SH-SY5Y (cell line): Measurements from ENCODE around the gene LARGE1.

ENCODE experiments used
- GATA2 ChIP-seq: IDR thresholded peaks from 2 replicates; pipeline ENCODE4 v1.6.1; 2011; ENCODE audit warnings: mild to moderate bottlenecking, low read depth, low read length
- GATA3 ChIP-seq: IDR thresholded peaks from 2 replicates; pipeline ENCODE4 v1.6.1; 2011; ENCODE audit warnings: low read depth, mild to moderate bottlenecking, low read length, moderate library complexity

LARGE1 gene

GRCh38 chr22:33678523-33678922, 241.8 kb downstream of the LARGE1 start:
- TF ChIP-seq GATA3, result no peak
- TF ChIP-seq GATA2, result no peak

GRCh38 chr22:33677536-33677935, 242.7 kb downstream of the LARGE1 start:
- no peak for TF ChIP-seq GATA2
- TF ChIP-seq GATA3, result no peak

GRCh38 chr22:33674357-33674756, 245.9 kb downstream of the LARGE1 start:
- TF ChIP-seq GATA3 (no peak), GATA2 (no peak)

GRCh38 chr22:33669746-33670145, 250.5 kb downstream of the LARGE1 start:
- no peak for TF ChIP-seq GATA2
- no peak for TF ChIP-seq GATA3

- TF ChIP-seq GATA2, result no peak
- TF ChIP-seq GATA3, result no peak
Measured at GRCh38 chr22:33666961-33667619, 253.2 kb downstream of the LARGE1 start.

- TF ChIP-seq GATA3 (no peak), GATA2 (no peak)
Measured at GRCh38 chr22:33666279-33666960, 253.9 kb downstream of the LARGE1 start.

GRCh38 chr22:33659448-33659847, 260.8 kb downstream of the LARGE1 start:
- TF ChIP-seq GATA3 (no peak), GATA2 (no peak)

GRCh38 chr22:33658775-33659174, 261.5 kb downstream of the LARGE1 start:
- TF ChIP-seq GATA3, result no peak
- no peak for TF ChIP-seq GATA2

- TF ChIP-seq GATA2 (no peak), GATA3 (no peak)
Measured at GRCh38 chr22:33657670-33658069, 262.6 kb downstream of the LARGE1 start.

- TF ChIP-seq GATA2, result peak; percentile 46; the same call in 1 of the 2 replicates
- no peak for TF ChIP-seq GATA3
Measured at GRCh38 chr22:33656808-33657628, 263.3 kb downstream of the LARGE1 start.

GRCh38 chr22:33654173-33654895, 265.9 kb downstream of the LARGE1 start:
- TF ChIP-seq GATA3, result no peak
- no peak for TF ChIP-seq GATA2

GRCh38 chr22:33653532-33654063, 266.7 kb downstream of the LARGE1 start:
- TF ChIP-seq GATA3 (no peak), GATA2 (no peak)

GRCh38 chr22:33652615-33653014, 267.7 kb downstream of the LARGE1 start:
- TF ChIP-seq GATA3, result no peak
- TF ChIP-seq GATA2, result no peak

GRCh38 chr22:33650244-33650643, 270.0 kb downstream of the LARGE1 start:
- no peak for TF ChIP-seq GATA3
- TF ChIP-seq GATA2, result no peak
